NCI-H82 (cell line): ENCODE measurements around the gene MFSD6.
"Not testable (repeated sequence)": the region's sequence is repeated elsewhere in the genome, so short reads cannot be mapped to it uniquely, and the experiment has no call there.

Source experiments
- DNase-seq: peaks from one replicate; lab custom pipeline; 2025; lab: John Stamatoyannopoulos, UW

Gene MFSD6

GRCh38 chr2:190501702-190502407 lies 93.7 kb downstream of the MFSD6 start:
- no peak for DNase-seq

GRCh38 chr2:190503088-190503487 lies 94.9 kb downstream of the MFSD6 start:
- no peak for DNase-seq

DNA sequence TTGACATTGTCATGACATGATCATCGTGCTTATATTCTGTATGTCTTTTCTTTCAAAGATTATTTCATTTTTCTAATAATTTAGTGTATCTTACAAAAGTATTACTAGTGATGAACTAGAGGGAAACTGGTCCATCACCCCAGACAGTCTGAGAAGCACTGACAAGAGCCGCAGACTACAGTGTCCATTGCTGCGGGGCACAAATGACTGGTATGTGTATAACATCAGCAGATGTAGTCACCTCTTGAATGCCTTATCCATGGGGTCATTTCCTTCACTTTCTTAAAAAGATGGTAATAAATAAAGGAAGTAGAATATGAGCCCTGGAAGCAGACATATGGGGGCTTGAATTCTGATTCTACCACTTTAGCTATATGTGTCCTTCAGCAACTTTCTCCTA lies 96.8 kb downstream of the MFSD6 start:
- no peak for DNase-seq

- no peak for DNase-seq
These were observed 97.5 kb downstream of the MFSD6 start for GRCh38 chr2:190505696-190506095.

DNA sequence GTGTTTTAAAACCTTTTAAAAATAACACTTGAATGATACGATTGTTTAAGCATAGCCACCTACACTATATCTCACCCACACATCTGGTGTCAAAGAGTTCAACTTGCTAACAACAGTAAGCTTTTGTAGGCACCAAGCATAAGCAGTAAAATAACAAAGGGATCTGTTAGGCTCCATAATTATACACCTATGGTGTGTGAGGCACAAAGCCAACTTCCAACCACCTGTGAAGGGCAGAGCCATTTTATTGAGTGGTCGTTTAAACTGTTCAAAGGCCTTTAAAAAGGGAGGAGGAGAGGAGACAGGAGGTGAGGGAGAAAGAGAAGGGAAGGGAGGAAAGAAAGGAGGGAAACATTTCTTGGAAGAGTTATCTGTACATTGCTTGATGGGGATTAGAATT lies 98.5 kb downstream of the MFSD6 start:
- DNase-seq = no peak

DNA sequence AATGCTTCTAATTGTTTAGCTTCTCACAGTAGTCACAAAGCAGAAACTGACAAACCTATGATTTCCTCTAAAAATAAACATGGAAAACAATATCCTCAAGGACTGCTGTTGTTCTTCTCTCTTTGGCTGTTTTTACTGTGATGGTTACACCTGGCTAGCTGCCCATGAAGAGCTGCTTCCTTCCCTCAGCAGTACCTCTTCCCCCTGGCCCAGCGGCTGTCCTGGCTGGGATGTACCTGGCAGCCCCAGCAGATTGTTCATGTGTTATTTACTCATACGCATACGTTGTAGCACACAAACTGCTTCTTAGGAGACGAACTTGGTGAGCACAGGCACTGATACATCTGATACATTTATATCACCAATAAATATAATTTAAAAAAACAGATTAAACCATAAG lies 99.0 kb downstream of the MFSD6 start:
- peak; percentile 6 for DNase-seq

DNA sequence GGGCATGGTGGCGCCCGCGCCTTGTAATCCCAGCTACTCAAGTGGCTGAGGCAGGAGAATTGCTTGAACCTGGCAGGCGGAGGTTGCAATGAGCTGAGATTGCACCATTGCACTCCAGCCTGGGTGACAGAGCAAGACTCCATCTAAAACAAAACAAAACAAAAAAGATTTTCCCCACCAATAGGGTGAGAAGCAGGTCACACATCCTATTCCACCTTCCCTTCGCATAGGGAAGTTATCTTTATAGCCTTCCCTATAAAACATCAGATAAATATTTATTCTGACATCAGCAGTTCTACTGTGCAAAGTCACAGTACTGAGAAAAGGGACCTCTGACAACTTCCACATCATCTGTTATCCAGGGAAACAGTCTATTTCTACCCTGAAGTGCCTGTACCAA lies 101.7 kb downstream of the MFSD6 start:
- not testable (repeated sequence) for DNase-seq

DNA sequence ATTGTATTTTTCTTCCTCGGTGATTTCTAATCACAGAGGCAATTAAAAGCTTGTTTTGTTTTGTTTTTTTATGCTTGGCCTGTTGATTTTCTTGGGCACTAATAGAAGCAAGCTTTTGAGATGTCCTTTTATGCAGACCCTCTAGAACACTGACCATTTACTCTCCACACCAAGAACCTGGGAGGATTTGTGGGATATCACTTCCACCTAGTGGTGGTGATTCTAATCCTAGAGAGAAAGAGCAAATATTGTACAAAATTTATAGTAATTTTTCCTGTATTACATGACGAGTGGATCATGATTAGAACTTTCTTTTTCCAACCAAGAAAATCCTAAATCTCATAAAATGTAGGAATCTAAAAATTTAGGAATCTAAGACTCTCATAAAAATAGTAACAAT lies 102.9 kb downstream of the MFSD6 start:
- peak; percentile 43 for DNase-seq

GRCh38 chr2:190512539-190513095 lies 104.5 kb downstream of the MFSD6 start:
- no peak for DNase-seq

DNA sequence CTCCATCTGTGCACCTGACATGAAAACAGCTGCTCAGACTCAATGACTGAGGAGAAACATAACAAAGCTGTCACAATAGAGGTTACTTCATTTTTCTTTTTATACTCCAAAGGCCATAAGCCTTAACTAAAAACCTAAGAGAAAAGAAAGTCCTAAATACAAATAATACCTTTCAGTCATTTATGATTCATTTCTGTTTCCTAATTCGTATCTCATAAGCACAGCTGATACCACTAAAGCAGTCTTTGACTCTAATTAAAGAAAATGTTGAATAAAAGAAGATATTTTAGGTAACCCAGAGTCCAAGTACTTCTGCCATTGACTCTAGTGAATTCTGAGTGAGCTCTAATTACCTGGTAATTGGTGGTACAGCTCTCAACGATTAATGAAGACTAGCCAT lies 105.7 kb downstream of the MFSD6 start:
- DNase-seq = no peak

DNA sequence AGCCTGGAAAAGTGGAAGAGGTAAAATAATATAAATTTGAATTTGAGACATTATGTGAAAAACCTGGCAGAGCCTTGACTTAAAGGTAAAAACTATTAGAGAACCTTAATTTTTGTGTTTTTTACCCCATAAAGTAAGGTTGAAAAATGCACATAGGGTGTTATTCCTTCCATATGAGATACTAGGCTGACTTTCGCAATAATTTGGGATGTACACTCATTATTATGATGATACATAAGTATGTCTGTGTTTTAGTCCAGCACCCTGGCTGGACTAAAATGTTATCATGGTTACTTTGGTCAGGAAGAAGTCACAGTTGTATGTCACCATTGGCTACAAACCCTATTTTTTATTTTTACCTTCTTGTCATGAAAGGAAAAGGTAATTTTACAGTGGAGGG lies 106.5 kb downstream of the MFSD6 start:
- no peak for DNase-seq

GRCh38 chr2:190515687-190516086 lies 107.5 kb downstream of the MFSD6 start:
- DNase-seq = no peak

DNA sequence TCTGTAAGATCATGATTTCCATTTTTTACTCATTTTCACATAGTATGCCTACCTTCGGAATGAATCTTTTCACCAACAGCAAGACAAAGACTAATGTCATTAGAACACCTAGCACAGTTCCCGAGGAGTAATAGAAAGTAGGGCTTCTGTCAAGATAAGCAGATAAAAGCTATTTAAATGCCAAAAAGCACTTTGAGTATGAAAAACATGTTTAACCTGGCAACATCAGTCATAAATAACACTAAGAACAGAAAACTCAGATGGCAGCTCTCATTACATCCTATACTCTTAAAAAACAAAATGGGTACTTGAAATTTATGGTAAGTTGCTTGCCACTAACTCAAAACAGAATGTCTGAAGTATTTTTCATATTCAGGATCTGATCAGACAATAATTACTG lies 109.3 kb downstream of the MFSD6 start:
- DNase-seq = no peak

GRCh38 chr2:190519975-190520767 lies 112.0 kb downstream of the MFSD6 start:
- DNase-seq = no peak

GRCh38 chr2:190524928-190525327 lies 116.8 kb downstream of the MFSD6 start:
- no peak for DNase-seq

DNA sequence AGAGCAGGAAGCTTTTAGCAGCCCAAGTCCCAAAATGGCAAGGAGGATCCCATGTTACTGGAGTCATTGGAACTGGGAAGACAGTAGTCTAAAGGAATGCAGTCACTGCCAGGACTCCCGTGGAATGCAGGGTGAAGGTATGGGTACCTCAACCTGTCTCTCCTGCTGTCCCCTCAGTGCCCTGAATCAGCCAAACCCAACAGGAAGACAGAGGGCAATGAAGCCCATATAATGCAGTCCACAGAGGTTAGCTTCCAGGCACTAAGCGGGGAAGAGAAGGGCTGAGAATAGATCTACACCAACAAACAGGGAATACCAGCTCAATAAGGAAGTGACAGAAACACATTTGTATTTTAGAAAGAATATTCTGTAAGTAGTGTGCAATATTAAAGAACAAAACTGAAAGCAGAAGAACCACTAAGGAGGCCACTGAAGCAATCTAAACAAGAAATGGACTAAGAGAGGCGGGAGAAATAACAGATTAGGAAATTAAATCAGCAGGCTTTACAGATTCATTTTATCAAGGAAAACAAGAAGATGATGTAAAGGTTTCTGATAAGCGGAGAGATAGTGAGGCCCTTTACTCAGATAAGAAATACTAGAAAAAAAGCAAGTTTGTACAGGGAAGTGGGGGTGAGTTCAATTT lies 118.1 kb downstream of the MFSD6 start:
- DNase-seq = no peak

GRCh38 chr2:190527214-190527613 lies 119.1 kb downstream of the MFSD6 start:
- no peak for DNase-seq

GRCh38 chr2:190527918-190528317 lies 119.8 kb downstream of the MFSD6 start:
- no peak for DNase-seq

DNA sequence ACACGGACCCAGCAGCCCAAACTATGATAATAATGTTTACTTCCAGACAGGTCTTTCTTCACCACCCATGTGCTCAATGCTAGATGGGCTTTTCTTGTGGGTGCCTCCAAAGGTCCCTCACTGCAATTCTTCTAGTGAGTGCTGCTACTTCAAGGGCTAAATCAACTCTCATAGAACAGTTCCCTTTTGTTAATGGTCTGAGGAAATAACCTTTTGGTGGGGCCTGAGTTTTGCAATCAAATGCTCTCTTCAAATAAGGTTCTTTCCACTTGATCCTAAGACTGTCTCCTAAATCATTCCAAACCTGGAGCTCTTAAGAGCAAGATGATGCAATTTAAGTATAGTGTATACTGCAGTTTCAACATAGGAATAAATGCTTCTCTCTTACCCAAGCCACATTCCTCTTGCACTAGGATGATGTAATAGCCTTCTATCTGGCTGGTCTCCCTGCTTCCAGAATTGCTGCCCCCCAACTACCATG lies 120.4 kb downstream of the MFSD6 start:
- DNase-seq = no peak

DNA sequence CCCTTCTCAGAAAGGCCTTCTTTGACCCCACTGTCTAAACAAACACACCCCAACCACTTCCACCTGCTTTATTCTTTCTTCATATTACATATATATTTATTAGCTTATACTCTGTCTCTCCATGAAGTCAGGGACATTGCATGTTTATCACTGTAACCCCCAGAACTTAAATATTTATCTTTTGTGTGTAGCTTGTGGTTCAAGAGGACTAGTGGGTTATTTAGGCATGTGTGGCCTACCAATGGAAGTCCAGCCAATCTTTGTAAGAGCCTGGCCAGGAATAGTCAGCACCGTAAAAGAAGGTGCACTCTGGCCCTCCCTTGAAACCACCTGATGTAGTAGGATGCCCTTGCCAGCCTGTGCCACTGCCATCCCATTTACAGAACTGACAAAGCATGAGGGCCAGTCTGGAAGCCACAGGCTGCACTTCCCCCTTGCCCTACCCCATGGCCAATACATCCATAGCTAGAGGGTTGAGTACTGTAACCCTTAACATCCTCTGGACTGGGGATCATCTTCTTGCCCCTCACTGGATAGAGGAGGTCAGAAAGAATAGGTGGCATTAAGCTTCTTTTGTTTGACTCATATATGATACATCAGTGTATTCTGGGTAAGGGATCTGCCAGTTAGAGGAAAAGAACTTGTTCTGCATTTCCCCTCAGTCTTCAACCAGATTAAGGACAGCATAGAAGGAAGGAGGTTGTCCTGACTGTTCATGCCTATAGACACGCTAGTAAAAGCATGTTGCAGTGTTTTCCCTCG lies 121.5 kb downstream of the MFSD6 start:
- DNase-seq = no peak

DNA sequence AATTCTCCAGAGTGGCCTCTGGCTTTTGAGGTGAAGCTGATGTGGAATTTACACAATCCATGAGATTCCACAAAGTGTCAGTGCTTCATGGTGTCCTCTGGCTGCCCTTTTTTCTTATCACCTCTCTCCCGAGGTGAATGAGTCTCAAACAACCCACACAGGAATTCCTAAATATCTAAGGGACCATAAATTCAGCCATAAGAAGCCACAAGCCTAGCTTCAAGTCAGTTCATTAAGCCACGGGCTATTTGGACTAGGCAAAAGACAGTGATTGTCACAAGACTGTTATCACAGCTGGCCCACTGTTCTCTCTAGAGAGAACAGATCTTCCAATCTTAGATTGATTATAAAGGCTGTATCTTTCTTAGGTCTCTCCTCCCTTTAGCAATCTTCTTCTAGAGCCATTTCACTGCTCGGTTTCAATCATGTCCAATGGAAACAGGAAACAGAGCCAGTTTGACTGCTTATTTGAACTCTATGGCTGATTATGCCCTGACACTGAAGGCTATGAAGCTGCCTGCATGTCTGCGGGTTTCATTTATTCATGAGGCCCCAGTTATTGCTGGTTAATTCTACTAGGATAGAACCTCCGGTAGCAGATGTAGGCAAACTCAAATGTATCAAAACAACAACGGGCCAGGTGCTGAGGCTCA lies 122.2 kb downstream of the MFSD6 start:
- no peak for DNase-seq
